Tibial nerve (tissue), 4 donors: ENCODE results near the gene ANAPC2. TPM values are rescaled to one million over a fixed set of nuclear protein-coding genes. Genes with fewer than 3 reads are reported as not detected.

Experiments
- DNase-seq, 2 donors: peaks; one replicate each; pipeline ENCODE4 v3.0.0-alpha.2; 2019; ENCODE audit warnings: low spot score in 2 of 2
- H3K27ac ChIP-seq, 4 donors: fragments of 200-600 bp; sonication (generic) in 3 of 4; one replicate each; pipeline ENCODE4 v1.5.1; 2017 to 2019; ENCODE audit warnings: mild to moderate bottlenecking in 1 of 4
- H3K27me3 ChIP-seq, 2 donors: fragments of 200-600 bp; sonication (generic) in 1 of 2; one replicate each; pipeline versions ENCODE4 v1.5.1 to v1.6.0; 2017 to 2019
- H3K36me3 ChIP-seq, 3 donors: fragments of 200-600 bp; sonication (generic); one replicate each; pipeline ENCODE4 v1.5.1; 2018 to 2019
- H3K4me1 ChIP-seq, 4 donors: fragments of 200-600 bp; sonication (generic) in 3 of 4; one replicate each; pipeline ENCODE4 v1.5.1; 2017 to 2019
- H3K4me3 ChIP-seq, 4 donors: fragments of 200-600 bp; sonication (generic) in 3 of 4; one replicate each; pipeline ENCODE4 v1.5.1; 2017 to 2019; ENCODE audit warnings: mild to moderate bottlenecking in 1 of 4, moderate library complexity in 1 of 4
- H3K9me3 ChIP-seq, 4 donors: fragments of 200-600 bp; sonication (generic) in 3 of 4; one replicate each; pipeline ENCODE4 v1.5.1; 2017 to 2019
- CTCF ChIP-seq, 5 experiments: fragments of 200-600 bp in 3 of 5; fragments of 450-650 bp in 2 of 5; sonication (generic) in 3 of 5; IDR thresholded peaks; one replicate each; pipeline ENCODE4 v1.5.1; 2016 to 2019; ENCODE audit warnings: antibody characterized with exemption in 5 of 5, mild to moderate bottlenecking in 3 of 5, moderate library complexity in 2 of 5
- EP300 ChIP-seq, 2 donors: sonication (generic); formaldehyde crosslinking; IDR thresholded peaks; one replicate each; pipeline ENCODE4 v1.6.1; 2017; ENCODE audit warnings: antibody characterized with exemption in 2 of 2, mild to moderate bottlenecking in 1 of 2
- POLR2A ChIP-seq, 2 donors: fragments of 450-650 bp; IDR thresholded peaks; one replicate each; pipeline ENCODE4 v1.6.1; 2017; ENCODE audit warnings: antibody characterized with exemption in 2 of 2, mild to moderate bottlenecking in 2 of 2, moderate library complexity in 2 of 2
- WGBS, 2 donors: methylation state at CpG; one replicate each; pipeline ENCODE4 v1.1.5; 2018; 5-methylcytosine and 5-hydroxymethylcytosine counted together
- total RNA-seq, 4 donors: library from RNA; depleted of rRNA; stranded (reverse); fragments of >200 nt; gene quantifications; one replicate each; pipeline ENCODE4 v1.1.0, GENCODE V29; 2016

Gene ANAPC2
- total RNA-seq, 4 donors from 2014 or later = 41.6 to 73.0 (median 58.9) TPM

GRCh38 chr9:137167277-137167746 lies 21.0 kb downstream of the ANAPC2 start:
- WGBS, 2 donors = 30 to 65% methylated on average over 4 to 18 of the region's 44 CpGs
- peaks cover 9 to 84% of the 10 kb centered on the region in 2 donors for H3K27me3 ChIP-seq
- DNase-seq = no peak
- no peaks in the 10 kb centered on the region for H3K9me3 ChIP-seq
- TF ChIP-seq POLR2A (IDR thresholded peaks at IDR 0.05) = no peak
- no peak for TF ChIP-seq CTCF (IDR thresholded peaks at IDR 0.05)
- no peak for TF ChIP-seq EP300 (IDR thresholded peaks at IDR 0.05)
- H3K27ac ChIP-seq = no peak overlapping the region
- no peak overlapping the region for H3K4me3 ChIP-seq
- peaks cover 0 to 49% (median 24%) of the 10 kb centered on the region in 4 donors for H3K4me1 ChIP-seq
- no peaks in the 10 kb centered on the region for H3K36me3 ChIP-seq

GRCh38 chr9:137166380-137167229 lies 21.8 kb downstream of the ANAPC2 start:
- Histone ChIP-seq H3K4me1 (peaks cover 0 to 56% (median 25%) of the 10 kb centered on the region in 4 donors), H3K36me3 (no peaks in the 10 kb centered on the region), H3K4me3 (no peak overlapping the region), H3K27me3 (peaks cover 10 to 91% of the 10 kb centered on the region in 2 donors), H3K9me3 (no peaks in the 10 kb centered on the region), H3K27ac (no peak overlapping the region)
- no peak for DNase-seq
- TF ChIP-seq POLR2A (IDR thresholded peaks at IDR 0.05) (no peak), CTCF (IDR thresholded peaks at IDR 0.05) (no peak), EP300 (IDR thresholded peaks at IDR 0.05) (no peak)
- 69 to 75% methylated on average over 17 to 21 of the region's 22 CpGs for WGBS, 2 donors

- Histone ChIP-seq H3K27ac (no peak overlapping the region), H3K27me3 (peaks cover 10 to 91% of the 10 kb centered on the region in 2 donors), H3K36me3 (no peaks in the 10 kb centered on the region), H3K9me3 (no peaks in the 10 kb centered on the region), H3K4me1 (peaks cover 0 to 63% (median 25%) of the 10 kb centered on the region in 4 donors), H3K4me3 (no peak overlapping the region)
- WGBS, 2 donors = 81% methylated on average over 32 of the region's 32 CpGs
- no peak for DNase-seq
- TF ChIP-seq POLR2A (IDR thresholded peaks at IDR 0.05) = no peak
- no peak for TF ChIP-seq EP300 (IDR thresholded peaks at IDR 0.05)
- no peak for TF ChIP-seq CTCF (IDR thresholded peaks at IDR 0.05)
Observed at GRCh38 chr9:137165250-137165836, 23.0 kb downstream of the ANAPC2 start.

GRCh38 chr9:137164370-137165249 lies 23.8 kb downstream of the ANAPC2 start:
- Histone ChIP-seq H3K4me3 (no peak overlapping the region), H3K27ac (no peak overlapping the region), H3K36me3 (no peaks in the 10 kb centered on the region), H3K9me3 (no peaks in the 10 kb centered on the region), H3K4me1 (peaks cover 0 to 58% (median 24%) of the 10 kb centered on the region in 4 donors), H3K27me3 (peaks cover 7 to 91% of the 10 kb centered on the region in 2 donors)
- 58 to 69% methylated on average over 21 to 32 of the region's 34 CpGs for WGBS, 2 donors
- DNase-seq = no peak
- TF ChIP-seq CTCF (IDR thresholded peaks at IDR 0.05) (no peak), POLR2A (IDR thresholded peaks at IDR 0.05) (no peak), EP300 (IDR thresholded peaks at IDR 0.05) (no peak)
